Articular chondrocyte of knee joint (primary cell): ENCODE measurements around the gene FOXL1. TPM values are rescaled to one million over a fixed set of nuclear protein-coding genes. Genes with fewer than 3 reads are reported as not detected.

Experiments
- total RNA-seq: library from RNA; depleted of rRNA; stranded (reverse); fragments of >200 nt; gene quantifications from 2 replicates; pipeline ENCODE4 v1.2.3, GENCODE V29; 2012

FOXL1 gene
- 2.2 and 2.3 TPM in 2 replicates for total RNA-seq

DNA sequence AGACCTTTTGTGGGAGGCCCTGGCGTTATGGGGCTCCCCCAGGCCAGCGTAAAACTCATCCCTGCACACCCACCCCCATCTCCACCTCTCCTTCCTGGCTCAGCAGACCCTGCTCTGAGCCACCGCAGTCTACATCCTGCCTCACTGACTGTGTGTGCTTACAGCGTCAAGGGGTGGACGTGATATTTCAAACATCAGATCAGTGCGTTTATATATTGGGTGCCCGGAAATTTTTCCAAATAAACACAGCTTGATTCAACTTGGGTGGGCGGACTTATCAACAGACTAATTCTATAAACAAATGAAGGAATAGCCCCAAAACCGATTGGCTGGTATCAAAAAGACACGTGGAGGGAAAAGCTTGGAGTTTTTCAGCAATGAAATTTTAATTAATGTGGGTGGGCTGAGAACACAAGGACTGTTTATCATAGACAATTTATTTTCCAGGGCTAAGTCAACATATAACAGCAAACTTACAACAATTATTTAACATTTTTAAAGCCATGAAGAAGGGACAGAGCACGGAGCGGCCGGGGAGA, at the start of gene FOXL1:
FOXL1 (plus strand) TSS at position 489 of the 539 bp plus-strand sequence. CDS start 175 bp downstream, outside the sequence.

DNA sequence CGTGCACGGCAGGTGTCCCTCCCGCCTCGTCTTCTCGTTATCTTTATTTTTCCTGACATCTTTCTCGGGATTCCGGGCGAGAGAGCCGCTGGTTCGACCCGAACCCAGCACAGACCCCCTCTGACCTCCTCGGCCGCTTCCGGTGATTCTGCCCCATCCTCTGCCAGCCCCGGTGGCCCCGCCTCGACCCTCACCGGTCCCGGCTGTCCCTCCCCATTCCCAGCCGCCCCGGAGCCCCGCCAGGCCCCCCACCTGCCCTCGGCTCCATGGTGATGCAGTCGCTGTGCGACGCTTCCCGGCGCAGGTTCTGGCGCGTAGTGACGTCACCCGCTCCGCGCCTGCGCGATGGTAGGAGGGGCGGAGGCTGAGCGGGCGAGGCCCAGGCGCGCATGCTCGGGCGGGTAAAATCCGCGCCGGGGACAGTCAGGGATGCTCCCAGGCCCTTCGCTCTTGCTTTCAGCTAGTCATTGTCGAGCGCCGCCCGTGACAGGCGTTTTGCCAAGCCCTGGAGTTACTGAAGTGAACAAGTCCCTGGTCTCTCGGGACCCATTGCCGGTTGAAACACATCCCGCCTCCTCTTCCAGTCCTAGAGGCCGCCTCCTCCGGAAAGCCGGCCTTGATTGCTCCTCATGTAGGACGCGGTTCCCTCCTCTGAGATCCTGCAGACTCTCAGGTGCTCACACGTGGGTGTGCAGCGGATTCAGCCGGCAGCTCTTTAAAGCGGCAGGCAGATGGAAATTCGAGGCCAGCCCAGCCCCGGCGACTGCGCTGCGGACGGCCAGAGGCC, 23.2 kb upstream of the FOXL1 start, which contains the start of gene MTHFSD:
MTHFSD (minus strand) TSS at position 319 of the 787 bp plus-strand sequence; CDS start at position 268, 51 bp downstream.

DNA sequence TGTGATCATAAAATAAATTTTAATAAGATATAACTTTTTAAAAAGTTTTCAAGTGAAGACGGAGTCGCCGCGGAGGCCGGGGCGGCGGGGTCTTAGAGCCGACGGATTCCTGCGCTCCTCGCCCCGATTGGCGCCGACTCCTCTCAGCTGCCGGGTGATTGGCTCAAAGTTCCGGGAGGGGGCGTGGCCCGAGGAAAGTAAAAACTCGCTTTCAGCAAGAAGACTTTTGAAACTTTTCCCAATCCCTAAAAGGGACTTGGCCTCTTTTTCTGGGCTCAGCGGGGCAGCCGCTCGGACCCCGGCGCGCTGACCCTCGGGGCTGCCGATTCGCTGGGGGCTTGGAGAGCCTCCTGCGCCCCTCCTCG, 11.8 kb upstream of the FOXL1 start, which contains the start of gene FOXC2:
FOXC2 (plus strand) TSS at position 229 of the 365 bp plus-strand sequence. CDS start 507 bp downstream, outside the sequence.

Other genes with a start within 250 kb of the FOXL1 start
- under 0.01 and 0.13 TPM in 2 replicates for gene FOXF1, start 68.0 kb upstream of the FOXL1 start, total RNA-seq
- 15.9 and 17.7 TPM in 2 replicates for gene MTHFSD, start 23.3 kb upstream of the FOXL1 start, total RNA-seq
- 1.6 and 2.7 TPM in 2 replicates for gene FOXC2, start 11.7 kb upstream of the FOXL1 start, total RNA-seq